Epithelial cell of umbilical artery (primary cell): ENCODE data around the gene CEP57. TPM values are rescaled to one million over a fixed set of nuclear protein-coding genes. Genes with fewer than 3 reads are reported as not detected.

Source experiments
- total RNA-seq: library from RNA; depleted of rRNA; stranded (reverse); fragments of >200 nt; gene quantifications from 2 replicates; pipeline ENCODE4 v1.2.3, GENCODE V29; 2014

The CEP57 gene
- 42.9 and 45.1 TPM in 2 replicates for total RNA-seq

GRCh38 chr11:95790123-95790932, at the start of gene CEP57:
Gene CEP57, plus strand, starts transcription at chr11:95790498. Its CDS starts 201 bp downstream, at chr11:95790699.

GRCh38 chr11:95789506-95790122, 684 bp upstream of the CEP57 start, which contains the start of gene FAM76B:
Gene FAM76B, minus strand, starts transcription at chr11:95789782. Its CDS starts 304 bp downstream, at chr11:95789478.

Other genes with a start within 250 kb of the CEP57 start
- 16.9 and 22.5 TPM in 2 replicates for gene FAM76B, start 716 bp upstream of the CEP57 start, total RNA-seq
- gene MTMR2, start 133.6 kb downstream of the CEP57 start, total RNA-seq, result 33.1 and 40.1 TPM in 2 replicates